HCT116 (cell line): ENCODE measurements around the gene ANO9. TPM values are rescaled to one million over a fixed set of nuclear protein-coding genes. Genes with fewer than 3 reads are reported as not detected.

ENCODE experiments used
- ATAC-seq: fragments of 200-7000 bp; cut with Tn5 transposase; 2 replicates; pipeline ENCODE4 v1.9.1; 2020; ENCODE audit warnings: mild to moderate bottlenecking, moderate library complexity
- BruUV-seq: library from RNA; stranded (reverse); fragments of 400-500 nt; replicated peaks from 2 replicates; lab custom pipeline; 2021; lab: Mats Ljungman, UMichigan
- CTCF ChIA-PET: fragments of 300-600 bp; sonication (Branson Sonifier 250); formaldehyde crosslinking; loops from one replicate; lab custom pipeline; 2021; ENCODE audit warnings: antibody characterized with exemption; lab: Charles Lee
- POLR2A ChIA-PET: fragments of 300-600, 350-600 bp; sonication (Branson Sonifier 250); formaldehyde crosslinking; loops from one replicate; lab custom pipeline; 2021; ENCODE audit warnings: antibody characterized with exemption; lab: Charles Lee
- RAD21 ChIA-PET, 2 experiments: fragments of 300-600 bp; sonication (Branson Sonifier 250); formaldehyde crosslinking; loops; one replicate each; lab custom pipeline; 2023; ENCODE audit warnings: low total read pairs in 2 of 2; ENCODE audit not compliant: uncharacterized antibody in 2 of 2, unreplicated experiment in 2 of 2, low non-redundant PET in 1 of 2; lab: Charles Lee
- DNase-seq: peaks from one replicate; pipeline ENCODE4 v3.0.0-alpha.2; 2010; ENCODE audit warnings: low read depth, low spot score
- H2AFZ ChIP-seq: fragments of 200-600 bp; shearing (Covaris generic), sonication (generic); 2 replicates; pipeline ENCODE4 v1.6.1; 2017; ENCODE audit warnings: low read depth, mixed run types, mixed read lengths, antibody characterized with exemption, low read length; ENCODE audit not compliant: poor library complexity, severe bottlenecking
- H3K27ac ChIP-seq: 2 replicates; pipeline ENCODE4 v1.5.1; 2012; ENCODE audit warnings: low read depth, low read length
- H3K27me3 ChIP-seq: fragments of 200-600 bp; sonication (generic); 2 replicates; pipeline ENCODE4 v1.6.1; 2016; ENCODE audit warnings: mixed run types, low read length, mixed read lengths; ENCODE audit not compliant: insufficient read depth
- H3K36me3 ChIP-seq, 2 experiments: fragments of 200-500 bp in 1 of 2; fragments of 200-600 bp in 1 of 2; sonication (Bioruptor generic) in 1 of 2; sonication (generic) in 1 of 2; 2 replicates each; pipeline versions ENCODE4 v1.5.1 to v1.6.1; 2014 to 2016; ENCODE audit warnings: low read length in 2 of 2, inconsistent platforms in 1 of 2, mixed read lengths in 1 of 2, mixed run types in 1 of 2; ENCODE audit not compliant: insufficient read depth in 2 of 2, control insufficient read depth in 1 of 2
- H3K4me1 ChIP-seq, 2 experiments: fragments of 200-600 bp in 1 of 2; sonication (generic) in 1 of 2; 2 replicates each; pipeline versions ENCODE4 v1.5.1 to v1.6.1; 2012 to 2017; ENCODE audit warnings: low read length in 2 of 2, inconsistent platforms in 1 of 2, mild to moderate bottlenecking in 1 of 2, mixed read lengths in 1 of 2, mixed run types in 1 of 2, moderate library complexity in 1 of 2; ENCODE audit not compliant: insufficient read depth in 2 of 2, control insufficient read depth in 1 of 2
- H3K4me2 ChIP-seq: fragments of 200-600 bp; sonication (generic); 2 replicates; pipeline ENCODE4 v1.6.1; 2017; ENCODE audit warnings: mixed run types, low read length, mixed read lengths
- H3K4me3 ChIP-seq, 2 experiments: fragments of 200-600 bp in 1 of 2; sonication (generic) in 1 of 2; replicated peaks in 1 of 2; 2 replicates each; pipeline ENCODE4 v1.5.1; 2011 to 2016; ENCODE audit warnings: low read length in 2 of 2, control low read depth in 1 of 2, low read depth in 1 of 2, mild to moderate bottlenecking in 1 of 2, mixed read lengths in 1 of 2, mixed run types in 1 of 2
- H3K79me2 ChIP-seq: fragments of 200-600 bp; sonication (generic); 2 replicates; pipeline ENCODE4 v1.6.1; 2017; ENCODE audit warnings: mild to moderate bottlenecking, mixed run types, low read length, moderate library complexity, mixed read lengths; ENCODE audit not compliant: insufficient read depth
- H3K9ac ChIP-seq: fragments of 200-600 bp; sonication (generic); 2 replicates; pipeline ENCODE4 v1.6.1; 2016; ENCODE audit warnings: low read length, mixed read lengths
- H3K9me2 ChIP-seq: fragments of 200-600 bp; sonication (generic), shearing (Covaris generic); 2 replicates; pipeline ENCODE4 v1.6.1; 2017; ENCODE audit warnings: mixed run types, mild to moderate bottlenecking, moderate library complexity; ENCODE audit not compliant: insufficient read depth
- H3K9me3 ChIP-seq, 2 experiments: fragments of 200-500 bp in 1 of 2; fragments of 200-600 bp in 1 of 2; sonication (Bioruptor generic) in 1 of 2; sonication (generic) in 1 of 2; 2 replicates each; pipeline ENCODE4 v1.6.1; 2014 to 2017; ENCODE audit warnings: low read length in 2 of 2, mixed read lengths in 2 of 2, inconsistent platforms in 1 of 2, low read depth in 1 of 2, mild to moderate bottlenecking in 1 of 2, mixed run types in 1 of 2, moderate library complexity in 1 of 2; ENCODE audit not compliant: control insufficient read depth in 1 of 2, insufficient read depth in 1 of 2
- H4K20me1 ChIP-seq: fragments of 200-600 bp; sonication (generic), shearing (Covaris generic); 2 replicates; pipeline ENCODE4 v1.6.1; 2017; ENCODE audit warnings: mixed run types, mild to moderate bottlenecking, moderate library complexity; ENCODE audit not compliant: insufficient read depth
- CBX3 ChIP-seq: IDR thresholded peaks from 2 replicates; pipeline ENCODE4 v1.6.1; 2012; ENCODE audit warnings: low read depth
- EZH2phosphoT487 ChIP-seq: fragments of 200-600 bp; IDR thresholded peaks from 2 replicates; pipeline ENCODE4 v1.6.1; 2018; ENCODE audit warnings: antibody characterized with exemption, borderline replicate concordance
- POLR2AphosphoS5 ChIP-seq: IDR thresholded peaks from 2 replicates; pipeline ENCODE4 v1.6.1; 2011; ENCODE audit warnings: mild to moderate bottlenecking, low read depth, low read length, moderate library complexity
- SP1 ChIP-seq: IDR thresholded peaks from 2 replicates; pipeline ENCODE4 v1.6.1; 2012; ENCODE audit warnings: low read depth
- SRF ChIP-seq: IDR thresholded peaks from 2 replicates; pipeline ENCODE4 v1.6.1; 2012; ENCODE audit warnings: low read depth
- ZFX ChIP-seq: fragments of 450-650 bp; IDR thresholded peaks from 2 replicates; pipeline ENCODE4 v1.6.1; 2017
- ZNF274 ChIP-seq: fragments of 200-500 bp; sonication (Bioruptor generic); IDR thresholded peaks from 2 replicates; pipeline ENCODE4 v1.6.1; 2014; ENCODE audit warnings: mild to moderate bottlenecking, low read depth, low read length, inconsistent platforms
- intact Hi-C: fragments of 100-400 bp; cut with micrococcal nuclease; formaldehyde crosslinking; loops from 2 replicates; pipeline ENCODE4 v1.10.0; 2022
- total RNA-seq: library from RNA; stranded (reverse); gene quantifications from one replicate; pipeline ENCODE4 v1.2.1, GENCODE V29; 2021; ENCODE audit not compliant: unreplicated experiment
- TF ChIP-seq, protein P1 (sequence below): IDR thresholded peaks from 2 replicates; pipeline ENCODE4 v1.6.1; 2012; ENCODE audit warnings: low read depth
- TF ChIP-seq, protein P2 (sequence below): IDR thresholded peaks from 2 replicates; pipeline ENCODE4 v1.6.1; 2012

The ANO9 gene
- total RNA-seq, 1 experiment from 2014 or later = 70.3 TPM

DNA sequence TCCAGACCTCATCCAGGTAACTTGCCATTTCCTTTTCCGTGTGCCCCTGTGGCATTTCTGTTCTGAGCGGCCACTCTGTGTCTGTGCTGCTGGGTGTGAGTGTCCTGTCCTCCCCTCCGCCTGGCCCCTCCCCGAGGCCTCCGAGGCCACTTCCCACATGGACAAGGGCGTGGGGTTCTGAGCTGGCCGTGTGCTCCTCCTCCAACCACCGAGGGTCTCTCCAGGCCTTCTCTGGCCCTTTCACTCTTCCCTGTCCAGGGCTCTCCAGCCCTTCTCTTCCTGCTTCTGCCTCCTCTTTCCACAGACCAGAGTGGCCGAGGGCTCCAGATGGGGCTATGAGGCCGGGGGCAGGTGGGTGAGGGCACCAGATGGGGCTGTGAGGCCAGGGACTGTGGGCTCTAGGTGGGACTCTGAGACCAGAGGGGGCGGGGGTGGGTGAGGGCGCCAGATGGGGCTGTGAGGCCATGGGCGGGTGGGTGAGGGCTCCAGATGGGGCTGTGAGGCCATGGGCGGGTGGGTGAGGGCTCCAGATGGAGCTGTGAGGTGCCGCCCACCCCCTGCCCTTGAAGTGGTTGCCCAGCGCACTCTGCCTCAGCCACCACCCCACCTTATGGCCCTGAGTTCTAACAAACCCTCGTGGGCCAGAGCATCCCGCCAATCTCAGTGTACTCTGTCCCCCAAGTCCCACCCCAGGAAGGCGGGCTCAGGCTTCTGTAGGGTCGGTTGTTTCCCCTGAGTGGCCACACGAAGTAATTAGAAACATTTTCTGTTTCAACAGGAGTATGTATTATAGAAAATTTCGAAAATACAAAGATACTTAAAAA lies 32.4 kb upstream of the ANO9 start:
- ATAC-seq (no peak), DNase-seq (no peak)
- POLR2A ChIA-PET = no interaction called here
- Histone ChIP-seq H2AFZ (no peak overlapping the region), H3K9ac (no peak overlapping the region), H4K20me1 (no peaks in the 10 kb centered on the region; the same call in 1 of the 2 replicates), H3K27ac (no peak overlapping the region), H3K4me2 (no peak overlapping the region), H3K9me2 (no peaks in the 10 kb centered on the region), H3K27me3 (no peaks in the 10 kb centered on the region), H3K9me3 (no peaks in the 10 kb centered on the region), H3K4me1 (no peaks in the 10 kb centered on the region), H3K79me2 (peaks cover 56% of the 10 kb centered on the region; the same call in 1 of the 2 replicates), H3K4me3 (no peak overlapping the region), H3K36me3 (no peaks in the 10 kb centered on the region; a peak in 1 of 4 replicates)
- intact Hi-C loops = no loop called here
- CTCF ChIA-PET = interaction anchor here (0.6 kb wide), 1 partner anchor 388 kb away, joined by 4 read pairs; no protein-coding TSS in a partner anchor
- RAD21 ChIA-PET = no interaction called here
- TF ChIP-seq SP1 (no peak), SRF (no peak), CBX3 (no peak), POLR2AphosphoS5 (no peak), ZFX (no peak), EZH2phosphoT487 (no peak), ZNF274 (no peak)
- TF ChIP-seq, protein P1, sequence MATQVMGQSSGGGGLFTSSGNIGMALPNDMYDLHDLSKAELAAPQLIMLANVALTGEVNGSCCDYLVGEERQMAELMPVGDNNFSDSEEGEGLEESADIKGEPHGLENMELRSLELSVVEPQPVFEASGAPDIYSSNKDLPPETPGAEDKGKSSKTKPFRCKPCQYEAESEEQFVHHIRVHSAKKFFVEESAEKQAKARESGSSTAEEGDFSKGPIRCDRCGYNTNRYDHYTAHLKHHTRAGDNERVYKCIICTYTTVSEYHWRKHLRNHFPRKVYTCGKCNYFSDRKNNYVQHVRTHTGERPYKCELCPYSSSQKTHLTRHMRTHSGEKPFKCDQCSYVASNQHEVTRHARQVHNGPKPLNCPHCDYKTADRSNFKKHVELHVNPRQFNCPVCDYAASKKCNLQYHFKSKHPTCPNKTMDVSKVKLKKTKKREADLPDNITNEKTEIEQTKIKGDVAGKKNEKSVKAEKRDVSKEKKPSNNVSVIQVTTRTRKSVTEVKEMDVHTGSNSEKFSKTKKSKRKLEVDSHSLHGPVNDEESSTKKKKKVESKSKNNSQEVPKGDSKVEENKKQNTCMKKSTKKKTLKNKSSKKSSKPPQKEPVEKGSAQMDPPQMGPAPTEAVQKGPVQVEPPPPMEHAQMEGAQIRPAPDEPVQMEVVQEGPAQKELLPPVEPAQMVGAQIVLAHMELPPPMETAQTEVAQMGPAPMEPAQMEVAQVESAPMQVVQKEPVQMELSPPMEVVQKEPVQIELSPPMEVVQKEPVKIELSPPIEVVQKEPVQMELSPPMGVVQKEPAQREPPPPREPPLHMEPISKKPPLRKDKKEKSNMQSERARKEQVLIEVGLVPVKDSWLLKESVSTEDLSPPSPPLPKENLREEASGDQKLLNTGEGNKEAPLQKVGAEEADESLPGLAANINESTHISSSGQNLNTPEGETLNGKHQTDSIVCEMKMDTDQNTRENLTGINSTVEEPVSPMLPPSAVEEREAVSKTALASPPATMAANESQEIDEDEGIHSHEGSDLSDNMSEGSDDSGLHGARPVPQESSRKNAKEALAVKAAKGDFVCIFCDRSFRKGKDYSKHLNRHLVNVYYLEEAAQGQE = no peak
- TF ChIP-seq, protein P2, sequence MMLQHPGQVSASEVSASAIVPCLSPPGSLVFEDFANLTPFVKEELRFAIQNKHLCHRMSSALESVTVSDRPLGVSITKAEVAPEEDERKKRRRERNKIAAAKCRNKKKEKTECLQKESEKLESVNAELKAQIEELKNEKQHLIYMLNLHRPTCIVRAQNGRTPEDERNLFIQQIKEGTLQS = no peak
- no TSS peak for BruUV-seq
